Peyer's patch (tissue), 4 donors: ENCODE results near the gene SLC35B1.

Experiments
- POLR2A ChIP-seq, 2 donors: fragments of 450-650 bp; IDR thresholded peaks; one replicate each; pipeline ENCODE4 v1.5.1; 2017; ENCODE audit warnings: antibody characterized with exemption in 2 of 2, mild to moderate bottlenecking in 2 of 2, moderate library complexity in 2 of 2
- TF ChIP-seq, protein P1 (sequence below), 6 experiments: fragments of 450-650 bp in 4 of 6; fragments of 200-600 bp in 2 of 6; sonication (generic) in 1 of 6; IDR thresholded peaks; one replicate each; pipeline ENCODE4 v1.5.1; 2017 to 2019; ENCODE audit warnings: antibody characterized with exemption in 6 of 6, mild to moderate bottlenecking in 3 of 6, moderate library complexity in 1 of 6

GRCh38 chr17:49748223-49748622 is 40.5 kb upstream of the SLC35B1 start:
- TF ChIP-seq, protein P1, sequence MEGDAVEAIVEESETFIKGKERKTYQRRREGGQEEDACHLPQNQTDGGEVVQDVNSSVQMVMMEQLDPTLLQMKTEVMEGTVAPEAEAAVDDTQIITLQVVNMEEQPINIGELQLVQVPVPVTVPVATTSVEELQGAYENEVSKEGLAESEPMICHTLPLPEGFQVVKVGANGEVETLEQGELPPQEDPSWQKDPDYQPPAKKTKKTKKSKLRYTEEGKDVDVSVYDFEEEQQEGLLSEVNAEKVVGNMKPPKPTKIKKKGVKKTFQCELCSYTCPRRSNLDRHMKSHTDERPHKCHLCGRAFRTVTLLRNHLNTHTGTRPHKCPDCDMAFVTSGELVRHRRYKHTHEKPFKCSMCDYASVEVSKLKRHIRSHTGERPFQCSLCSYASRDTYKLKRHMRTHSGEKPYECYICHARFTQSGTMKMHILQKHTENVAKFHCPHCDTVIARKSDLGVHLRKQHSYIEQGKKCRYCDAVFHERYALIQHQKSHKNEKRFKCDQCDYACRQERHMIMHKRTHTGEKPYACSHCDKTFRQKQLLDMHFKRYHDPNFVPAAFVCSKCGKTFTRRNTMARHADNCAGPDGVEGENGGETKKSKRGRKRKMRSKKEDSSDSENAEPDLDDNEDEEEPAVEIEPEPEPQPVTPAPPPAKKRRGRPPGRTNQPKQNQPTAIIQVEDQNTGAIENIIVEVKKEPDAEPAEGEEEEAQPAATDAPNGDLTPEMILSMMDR (IDR thresholded peaks at IDR 0.05), result no peak
- no peak for TF ChIP-seq POLR2A (IDR thresholded peaks at IDR 0.05)
